ENCODE measurements around the gene DAB2. TPM values are rescaled to one million over a fixed set of nuclear protein-coding genes. Genes with fewer than 3 reads are reported as not detected.

Gene DAB2
- total and polyA plus RNA-seq, 2 experiments from 2014 or later = 266 to 533 TPM

DNA sequence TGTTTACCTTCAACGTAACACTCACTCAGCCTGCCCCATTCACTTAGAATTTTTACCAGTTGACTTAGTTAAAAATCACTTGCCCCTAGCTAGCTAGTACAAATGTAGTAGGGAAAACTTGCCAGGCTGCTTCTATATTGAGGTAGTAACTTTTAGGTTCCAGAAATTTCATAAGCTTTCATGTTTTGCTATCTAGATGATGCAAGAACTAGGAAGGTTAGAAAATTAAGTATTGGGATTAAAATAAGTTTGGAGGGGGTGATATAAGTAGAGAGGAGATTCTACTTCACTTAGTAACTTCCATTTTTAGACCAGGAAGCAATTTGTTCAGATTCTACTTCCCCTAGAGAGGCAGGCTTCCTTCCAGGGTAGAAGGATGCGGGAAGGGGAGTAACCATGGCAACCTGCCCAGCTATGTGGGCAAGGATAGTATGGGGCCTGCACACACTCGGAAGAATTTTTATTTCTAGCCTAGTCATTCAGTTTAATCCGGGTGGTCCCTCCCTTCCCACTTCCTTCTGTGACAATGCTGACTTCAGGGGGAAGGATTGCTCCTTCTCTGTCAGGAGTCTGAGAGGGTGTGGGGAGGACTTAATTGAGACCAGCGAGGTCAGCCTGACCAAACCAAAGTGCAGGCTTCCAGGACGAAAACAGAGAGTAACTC, 4.2 kb downstream of the DAB2 start:
- WGBS, 2 experiments (ENCODE audit: low coverage in 1 of 2, low lambda C conversion rate in 2 of 2, missing lambda C conversion rate in 2 of 2) = 12 to 17% methylated on average over 6 of the region's 6 CpGs
- Histone ChIP-seq H3K79me2 (ENCODE audit: insufficient read depth) (peaks cover 91% of the 10 kb centered on the region), H3K4me3 (peak overlapping the region; percentile 98), H3K9ac (peak overlapping the region; percentile 98), H3K36me3 (ENCODE audit: low read depth) (peaks cover 50% of the 10 kb centered on the region), H3K27ac (peak overlapping the region; percentile 94), H3K4me1 (ENCODE audit: insufficient read depth) (peaks cover 52% of the 10 kb centered on the region), H3K9me2 (ENCODE audit: insufficient read depth) (no peaks in the 10 kb centered on the region), H4K20me1 (ENCODE audit: insufficient read depth) (peaks cover 22% of the 10 kb centered on the region), H3K4me2 (ENCODE audit: unreplicated experiment) (peak overlapping the region; percentile 88), H3K9me3 (ENCODE audit: low read depth) (no peaks in the 10 kb centered on the region), H3F3A (ENCODE audit: insufficient read depth) (peaks cover 91% of the 10 kb centered on the region), H3K27me3 (replicated peaks; ENCODE audit: insufficient read depth) (no peaks in the 10 kb centered on the region), H2AFZ (no peak overlapping the region)
- DNase-seq = peak; percentile 91
- in situ Hi-C loops (cut with MboI) = no loop called here
- no peak for TF ChIP-seq EZH2phosphoT487 (IDR thresholded peaks at IDR 0.05; ENCODE audit: insufficient read depth, low read depth)
- TF ChIP-seq EZH2 (IDR thresholded peaks at IDR 0.05; ENCODE audit: insufficient read depth, poor library complexity, severe bottlenecking) = no peak

DNA sequence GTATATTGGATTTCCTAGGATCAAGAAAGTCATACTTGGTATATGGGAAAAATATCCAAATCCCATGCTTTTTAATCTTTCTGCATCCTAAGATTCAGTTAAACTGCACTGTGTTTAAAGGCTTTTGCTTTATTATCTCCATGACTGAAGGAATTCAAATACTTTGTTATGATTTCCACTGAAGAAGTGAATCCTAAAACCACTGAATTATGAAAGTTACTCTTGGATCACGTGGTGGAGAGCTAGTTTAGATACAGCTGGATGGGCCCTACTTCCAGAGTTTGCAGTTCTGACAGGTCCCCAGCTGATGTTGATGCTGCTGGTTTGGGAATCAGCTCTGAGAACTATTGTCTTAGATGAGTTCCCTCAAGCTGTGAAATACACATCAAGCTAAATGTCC, 5.0 kb downstream of the DAB2 start:
- H3K27ac ChIP-seq = peak overlapping the region; percentile 94
- H2AFZ ChIP-seq = no peak overlapping the region
- no peaks in the 10 kb centered on the region for H3K9me3 ChIP-seq (ENCODE audit: low read depth)
- H3K9ac ChIP-seq = peak overlapping the region; percentile 98
- in situ Hi-C loops (cut with MboI) = loop anchor here (10.0 kb wide), 1 partner anchor 125 kb away; no protein-coding TSS in a partner anchor
- H3K36me3 ChIP-seq (ENCODE audit: low read depth) = peaks cover 58% of the 10 kb centered on the region
- H3K4me1 ChIP-seq (ENCODE audit: insufficient read depth) = peaks cover 58% of the 10 kb centered on the region
- H3K9me2 ChIP-seq (ENCODE audit: insufficient read depth) = no peaks in the 10 kb centered on the region
- H3K4me2 ChIP-seq (ENCODE audit: unreplicated experiment) = peak overlapping the region; percentile 88
- H3K27me3 ChIP-seq (replicated peaks; ENCODE audit: insufficient read depth) = no peaks in the 10 kb centered on the region
- H4K20me1 ChIP-seq (ENCODE audit: insufficient read depth) = peaks cover 30% of the 10 kb centered on the region
- TF ChIP-seq EZH2phosphoT487 (IDR thresholded peaks at IDR 0.05; ENCODE audit: insufficient read depth, low read depth) = no peak
- no peak for TF ChIP-seq EZH2 (IDR thresholded peaks at IDR 0.05; ENCODE audit: insufficient read depth, poor library complexity, severe bottlenecking)
- 4 to 15% methylated on average over 1 of the region's 1 CpG for WGBS, 2 experiments (ENCODE audit: low coverage in 1 of 2, low lambda C conversion rate in 2 of 2, missing lambda C conversion rate in 2 of 2)
- peaks cover 95% of the 10 kb centered on the region for H3F3A ChIP-seq (ENCODE audit: insufficient read depth)
- H3K79me2 ChIP-seq (ENCODE audit: insufficient read depth) = peaks cover 99% of the 10 kb centered on the region
- H3K4me3 ChIP-seq = peak overlapping the region; percentile 98
- peak; percentile 46 for DNase-seq

DNA sequence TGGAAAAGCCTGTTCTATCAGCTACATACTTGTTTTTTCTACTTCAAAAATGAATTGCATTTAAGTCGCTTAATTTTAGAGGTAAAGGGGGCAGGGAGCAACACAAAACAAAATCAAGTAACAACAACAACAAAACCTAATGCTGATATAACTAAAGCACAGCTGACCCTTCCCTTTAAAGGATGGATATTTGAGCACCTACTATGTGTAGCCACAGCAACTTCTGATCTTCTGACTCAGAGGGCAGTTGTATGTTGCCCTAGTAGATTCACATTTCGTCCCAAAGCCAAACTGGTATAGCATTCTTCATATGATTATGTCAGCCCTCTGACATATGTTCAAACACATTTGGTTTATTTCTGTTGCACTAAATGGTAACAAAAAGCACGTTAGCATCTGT, 6.8 kb downstream of the DAB2 start:
- in situ Hi-C loops (cut with MboI) = loop anchor here (10.0 kb wide), 1 partner anchor 127 kb away; no protein-coding TSS in a partner anchor
- peaks cover 71% of the 10 kb centered on the region for H3K36me3 ChIP-seq (ENCODE audit: low read depth)
- H4K20me1 ChIP-seq (ENCODE audit: insufficient read depth) = peaks cover 46% of the 10 kb centered on the region
- peak; percentile 38 for DNase-seq
- H3K9me2 ChIP-seq (ENCODE audit: insufficient read depth) = no peaks in the 10 kb centered on the region
- no peaks in the 10 kb centered on the region for H3K27me3 ChIP-seq (replicated peaks; ENCODE audit: insufficient read depth)
- peak overlapping the region; percentile 88 for H3K4me2 ChIP-seq (ENCODE audit: unreplicated experiment)
- H3F3A ChIP-seq (ENCODE audit: insufficient read depth) = peaks cover 97% of the 10 kb centered on the region
- peaks cover 100% of the 10 kb centered on the region for H3K79me2 ChIP-seq (ENCODE audit: insufficient read depth)
- no peak for TF ChIP-seq EZH2 (IDR thresholded peaks at IDR 0.05; ENCODE audit: insufficient read depth, poor library complexity, severe bottlenecking)
- no peak for TF ChIP-seq EZH2phosphoT487 (IDR thresholded peaks at IDR 0.05; ENCODE audit: insufficient read depth, low read depth)
- peaks cover 76% of the 10 kb centered on the region for H3K4me1 ChIP-seq (ENCODE audit: insufficient read depth)
- H3K9ac ChIP-seq = peak overlapping the region; percentile 98; the same call in 1 of the 2 replicates
- peak overlapping the region; percentile 94 for H3K27ac ChIP-seq
- no peak overlapping the region for H2AFZ ChIP-seq
- no peaks in the 10 kb centered on the region for H3K9me3 ChIP-seq (ENCODE audit: low read depth)
- 43 to 46% methylated on average over 3 of the region's 3 CpGs for WGBS, 2 experiments (ENCODE audit: low coverage in 1 of 2, low lambda C conversion rate in 2 of 2, missing lambda C conversion rate in 2 of 2)
- peak overlapping the region; percentile 98 for H3K4me3 ChIP-seq

DNA sequence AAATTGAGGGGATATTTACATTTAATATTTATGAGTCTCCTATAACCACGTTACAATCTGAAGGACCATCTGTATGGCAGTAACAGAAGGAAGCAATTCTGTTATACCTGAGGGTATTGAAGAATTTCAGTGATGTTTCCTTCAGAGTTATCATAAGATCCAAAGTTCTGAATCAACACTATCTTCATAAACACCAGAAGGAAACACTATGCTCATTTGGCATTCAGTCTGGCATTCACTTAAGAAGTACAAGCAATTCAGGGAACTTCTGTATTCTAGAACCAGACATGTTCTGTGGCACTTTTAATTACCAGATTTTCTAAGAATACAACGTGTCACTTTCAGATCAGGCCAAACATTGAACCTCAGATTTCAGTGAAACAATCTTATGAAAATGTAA, 9.6 kb downstream of the DAB2 start:
- H3K9me3 ChIP-seq (ENCODE audit: low read depth) = no peaks in the 10 kb centered on the region
- peaks cover 97% of the 10 kb centered on the region for H3F3A ChIP-seq (ENCODE audit: insufficient read depth)
- no peaks in the 10 kb centered on the region for H3K27me3 ChIP-seq (replicated peaks; ENCODE audit: insufficient read depth)
- WGBS, 2 experiments (ENCODE audit: low coverage in 1 of 2, low lambda C conversion rate in 2 of 2, missing lambda C conversion rate in 2 of 2) = 2 to 4% methylated on average over 2 of the region's 2 CpGs
- no peak overlapping the region for H2AFZ ChIP-seq
- H3K79me2 ChIP-seq (ENCODE audit: insufficient read depth) = peaks cover 100% of the 10 kb centered on the region
- in situ Hi-C loops (cut with MboI) = loop anchor here (10.0 kb wide), 1 partner anchor 130 kb away; no protein-coding TSS in a partner anchor
- H3K4me3 ChIP-seq = peak overlapping the region; percentile 23; the same call in 1 of the 2 replicates
- H3K4me1 ChIP-seq (ENCODE audit: insufficient read depth) = peaks cover 100% of the 10 kb centered on the region
- no peaks in the 10 kb centered on the region for H3K9me2 ChIP-seq (ENCODE audit: insufficient read depth)
- no peak for TF ChIP-seq EZH2phosphoT487 (IDR thresholded peaks at IDR 0.05; ENCODE audit: insufficient read depth, low read depth)
- no peak for TF ChIP-seq EZH2 (IDR thresholded peaks at IDR 0.05; ENCODE audit: insufficient read depth, poor library complexity, severe bottlenecking)
- peak overlapping the region; percentile 40 for H3K4me2 ChIP-seq (ENCODE audit: unreplicated experiment)
- H3K9ac ChIP-seq = peak overlapping the region; percentile 10; the same call in 1 of the 2 replicates
- DNase-seq = peak; percentile 32
- H3K36me3 ChIP-seq (ENCODE audit: low read depth) = peaks cover 77% of the 10 kb centered on the region
- peak overlapping the region; percentile 41 for H3K27ac ChIP-seq
- H4K20me1 ChIP-seq (ENCODE audit: insufficient read depth) = peaks cover 55% of the 10 kb centered on the region
